ENCODE results near the gene PLPP6.

DNA sequence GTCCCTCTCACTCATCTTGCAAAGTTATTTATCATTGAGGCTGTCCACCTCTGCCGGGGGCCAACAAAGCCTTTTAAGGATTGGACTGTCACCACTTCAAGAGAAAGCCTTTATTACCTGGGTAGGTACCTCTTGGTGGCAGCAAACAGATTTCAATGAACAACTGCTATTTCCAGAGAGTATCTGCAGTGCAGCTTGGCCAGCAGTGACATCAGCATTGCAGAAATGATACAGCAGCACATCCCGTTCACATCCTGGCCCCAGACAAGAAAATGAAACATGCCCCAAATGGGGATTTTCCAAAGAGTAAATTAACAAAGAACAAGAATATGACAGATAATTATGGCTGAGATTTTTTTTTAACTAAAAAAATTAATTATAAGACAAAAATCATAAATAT lies 6.5 kb downstream of the PLPP6 start:
- TF ChIP-seq, protein P1, sequence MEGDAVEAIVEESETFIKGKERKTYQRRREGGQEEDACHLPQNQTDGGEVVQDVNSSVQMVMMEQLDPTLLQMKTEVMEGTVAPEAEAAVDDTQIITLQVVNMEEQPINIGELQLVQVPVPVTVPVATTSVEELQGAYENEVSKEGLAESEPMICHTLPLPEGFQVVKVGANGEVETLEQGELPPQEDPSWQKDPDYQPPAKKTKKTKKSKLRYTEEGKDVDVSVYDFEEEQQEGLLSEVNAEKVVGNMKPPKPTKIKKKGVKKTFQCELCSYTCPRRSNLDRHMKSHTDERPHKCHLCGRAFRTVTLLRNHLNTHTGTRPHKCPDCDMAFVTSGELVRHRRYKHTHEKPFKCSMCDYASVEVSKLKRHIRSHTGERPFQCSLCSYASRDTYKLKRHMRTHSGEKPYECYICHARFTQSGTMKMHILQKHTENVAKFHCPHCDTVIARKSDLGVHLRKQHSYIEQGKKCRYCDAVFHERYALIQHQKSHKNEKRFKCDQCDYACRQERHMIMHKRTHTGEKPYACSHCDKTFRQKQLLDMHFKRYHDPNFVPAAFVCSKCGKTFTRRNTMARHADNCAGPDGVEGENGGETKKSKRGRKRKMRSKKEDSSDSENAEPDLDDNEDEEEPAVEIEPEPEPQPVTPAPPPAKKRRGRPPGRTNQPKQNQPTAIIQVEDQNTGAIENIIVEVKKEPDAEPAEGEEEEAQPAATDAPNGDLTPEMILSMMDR (conservative IDR thresholded peaks at IDR 0.05 in 1 of 2, IDR thresholded peaks at IDR 0.05 in 1 of 2; ENCODE audit: low read depth in 1 of 2, low read length in 2 of 2) = no peak
- TF ChIP-seq EZH2 (IDR thresholded peaks at IDR 0.05; ENCODE audit: low read length, missing control alignments) = no peak

Data from fibroblast of lung (primary cell).